Skeletal muscle tissue (tissue), 4 donors: ENCODE data around the gene DTNB. TPM values are rescaled to one million over a fixed set of nuclear protein-coding genes. Genes with fewer than 3 reads are reported as not detected.
"Not testable (repeated sequence)": the region's sequence is repeated elsewhere in the genome, so short reads cannot be mapped to it uniquely, and the experiment has no call there.

Experiments used
- H3K27ac ChIP-seq: one replicate; pipeline ENCODE4 v1.7.0; 2013; ENCODE audit warnings: mild to moderate bottlenecking, low read depth, low read length, inconsistent platforms
- H3K27me3 ChIP-seq, 3 donors: one replicate each; pipeline ENCODE4 v1.7.0; 2013; ENCODE audit warnings: low read length in 3 of 3; ENCODE audit not compliant: control insufficient read depth in 3 of 3, insufficient read depth in 3 of 3
- H3K36me3 ChIP-seq, 3 donors: one replicate each; pipeline ENCODE4 v1.7.0; 2013; ENCODE audit warnings: low read length in 3 of 3; ENCODE audit not compliant: control insufficient read depth in 3 of 3, insufficient read depth in 3 of 3
- H3K4me1 ChIP-seq, 3 donors: one replicate each; pipeline ENCODE4 v1.7.0; 2013; ENCODE audit warnings: low read length in 3 of 3, mild to moderate bottlenecking in 3 of 3; ENCODE audit not compliant: control insufficient read depth in 3 of 3, insufficient read depth in 3 of 3
- H3K4me3 ChIP-seq, 3 donors: one replicate each; pipeline ENCODE4 v1.7.0; 2013; ENCODE audit warnings: low read length in 3 of 3
- H3K9ac ChIP-seq, 3 donors: one replicate each; pipeline ENCODE4 v1.7.0; 2013; ENCODE audit warnings: low read length in 3 of 3, mild to moderate bottlenecking in 3 of 3, moderate library complexity in 2 of 3, low read depth in 1 of 3
- H3K9me3 ChIP-seq, 3 donors: one replicate each; pipeline ENCODE4 v1.7.0; 2013; ENCODE audit warnings: low read length in 3 of 3; ENCODE audit not compliant: control insufficient read depth in 3 of 3
- total RNA-seq: library from RNA; depleted of rRNA; stranded (reverse); fragments of >200 nt; gene quantifications from one replicate; pipeline ENCODE4 v1.2.3, GENCODE V29; 2014
- donor health status: Osteomylitis.

The DTNB gene
- total RNA-seq, 1 donor from 2014 or later, result 3.1 TPM

- Histone ChIP-seq H3K9me3 (no peaks in the 10 kb centered on the region), H3K36me3 (no peaks in the 10 kb centered on the region), H3K9ac (no peak overlapping the region), H3K27me3 (no peaks in the 10 kb centered on the region), H3K4me3 (no peak overlapping the region), H3K27ac (no peak overlapping the region), H3K4me1 (no peaks in the 10 kb centered on the region)
Observed at GRCh38 chr2:25421289-25421688, 252.1 kb downstream of the DTNB start.

DNA sequence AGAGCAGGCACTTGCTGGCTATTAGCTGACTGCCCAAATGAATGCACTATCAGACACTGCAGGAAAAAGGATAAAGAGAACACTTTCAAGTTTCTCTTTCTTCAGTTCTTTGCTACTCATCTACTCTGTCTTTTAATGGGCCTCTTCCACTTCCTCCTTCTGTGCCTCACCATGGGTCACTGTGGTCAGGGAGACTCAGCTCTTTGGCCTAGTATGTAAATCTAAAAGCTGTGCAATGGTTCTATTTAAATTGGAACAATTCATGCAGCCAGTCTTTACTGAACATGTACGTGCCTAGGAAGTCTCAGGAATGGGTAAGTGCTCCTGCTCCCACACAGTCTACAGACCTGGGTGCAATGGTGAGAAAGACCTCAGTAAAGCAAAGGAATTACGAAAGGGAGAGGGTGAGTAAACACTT, 252.5 kb downstream of the DTNB start:
- no peaks in the 10 kb centered on the region for H3K4me1 ChIP-seq
- no peak overlapping the region for H3K27ac ChIP-seq
- H3K9me3 ChIP-seq, result no peaks in the 10 kb centered on the region
- no peak overlapping the region for H3K9ac ChIP-seq
- H3K36me3 ChIP-seq, result no peaks in the 10 kb centered on the region
- H3K27me3 ChIP-seq, result no peaks in the 10 kb centered on the region
- H3K4me3 ChIP-seq, result no peak overlapping the region

DNA sequence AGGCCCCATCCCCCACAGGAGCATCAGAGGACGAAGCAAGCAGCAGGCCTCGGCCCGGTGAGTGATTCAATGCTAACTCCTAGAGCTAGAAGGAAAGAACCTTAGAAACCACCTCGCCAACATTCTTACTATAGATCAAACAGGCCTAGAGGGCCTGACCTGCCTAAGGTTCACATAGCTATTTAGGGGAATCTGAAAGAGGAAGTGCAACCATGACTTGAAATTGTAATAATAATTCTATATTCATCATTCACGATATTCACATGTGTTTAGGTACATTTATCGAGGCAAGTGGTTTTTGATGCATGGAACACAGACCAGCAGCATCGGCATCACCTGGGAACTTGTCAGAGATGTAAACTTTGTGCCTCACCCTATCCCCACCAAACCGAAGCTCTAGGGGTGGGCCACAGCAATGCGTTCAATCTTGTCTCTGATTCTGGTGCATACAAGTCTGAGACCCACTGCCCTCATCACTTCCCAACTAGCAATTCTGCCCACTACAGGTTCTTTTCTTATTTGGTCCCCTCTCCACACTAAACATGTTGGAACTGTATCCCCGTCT, 253.6 kb downstream of the DTNB start:
- Histone ChIP-seq H3K27ac (no peak overlapping the region), H3K4me3 (no peak overlapping the region), H3K4me1 (no peaks in the 10 kb centered on the region), H3K36me3 (no peaks in the 10 kb centered on the region), H3K9ac (no peak overlapping the region), H3K27me3 (no peaks in the 10 kb centered on the region), H3K9me3 (no peaks in the 10 kb centered on the region)

GRCh38 chr2:25418944-25419677, 254.3 kb downstream of the DTNB start:
- Histone ChIP-seq H3K4me1 (no peaks in the 10 kb centered on the region), H3K27ac (no peak overlapping the region), H3K9me3 (no peaks in the 10 kb centered on the region), H3K4me3 (no peak overlapping the region), H3K36me3 (no peaks in the 10 kb centered on the region), H3K9ac (no peak overlapping the region), H3K27me3 (no peaks in the 10 kb centered on the region)

GRCh38 chr2:25417715-25418369, 255.5 kb downstream of the DTNB start:
- H3K4me1 ChIP-seq, result no peaks in the 10 kb centered on the region
- H3K9me3 ChIP-seq, result no peaks in the 10 kb centered on the region
- H3K4me3 ChIP-seq, result no peak overlapping the region
- H3K36me3 ChIP-seq, result no peaks in the 10 kb centered on the region
- no peak overlapping the region for H3K27ac ChIP-seq
- no peaks in the 10 kb centered on the region for H3K27me3 ChIP-seq
- no peak overlapping the region for H3K9ac ChIP-seq

DNA sequence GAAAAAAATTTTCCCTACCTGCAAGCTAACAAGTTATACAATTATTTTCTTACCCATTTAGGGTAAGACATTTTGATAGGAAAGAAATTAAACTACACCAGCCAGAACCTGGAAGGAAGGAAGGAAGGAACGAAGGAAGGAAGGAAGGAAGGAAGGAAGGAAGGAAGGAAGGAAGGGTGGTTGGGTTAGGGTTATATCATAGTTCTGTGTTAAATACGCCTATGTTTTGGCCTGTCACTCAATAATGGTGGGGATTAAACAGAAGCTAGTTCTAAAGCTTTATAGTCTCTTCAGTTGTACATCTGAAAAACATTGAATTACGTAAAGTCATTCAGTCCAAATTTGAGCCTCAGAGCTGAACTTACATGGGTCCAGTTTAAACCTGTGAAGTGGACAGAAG, 256.7 kb downstream of the DTNB start:
- Histone ChIP-seq H3K9ac (no peak overlapping the region), H3K27me3 (no peaks in the 10 kb centered on the region), H3K9me3 (no peaks in the 10 kb centered on the region), H3K27ac (no peak overlapping the region), H3K4me3 (no peak overlapping the region), H3K4me1 (peaks cover 3 to 6% (median 4%) of the 10 kb centered on the region in 3 donors), H3K36me3 (no peaks in the 10 kb centered on the region)

DNA sequence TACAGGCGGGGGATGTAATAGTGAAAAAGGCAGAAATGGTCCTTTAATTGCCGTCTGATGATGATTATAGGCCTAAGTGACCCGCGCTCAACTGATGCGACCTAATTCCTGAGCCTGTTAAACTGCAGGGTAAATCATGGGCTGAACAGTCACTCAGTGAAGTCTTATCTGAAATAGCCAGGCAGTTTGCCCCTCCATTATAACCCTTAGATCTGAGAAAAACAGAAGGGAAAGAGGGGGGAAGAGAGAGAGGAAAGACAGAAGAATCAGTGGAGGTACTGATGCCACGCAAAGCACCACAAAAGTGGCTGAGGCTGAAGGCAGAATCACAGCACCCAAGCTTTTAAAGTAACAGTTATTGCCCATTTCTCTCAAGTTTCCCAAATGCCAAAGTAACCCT, 258.6 kb downstream of the DTNB start:
- peaks cover 5 to 10% (median 8%) of the 10 kb centered on the region in 3 donors for H3K4me1 ChIP-seq
- H3K9me3 ChIP-seq, result no peaks in the 10 kb centered on the region
- no peak overlapping the region for H3K27ac ChIP-seq
- no peak overlapping the region for H3K9ac ChIP-seq
- no peaks in the 10 kb centered on the region for H3K27me3 ChIP-seq
- H3K4me3 ChIP-seq, result no peak overlapping the region
- no peaks in the 10 kb centered on the region for H3K36me3 ChIP-seq

- not testable (repeated sequence) for H3K4me3 ChIP-seq, H3K27me3 ChIP-seq, H3K9ac ChIP-seq, H3K27ac ChIP-seq, H3K36me3 ChIP-seq, H3K9me3 ChIP-seq
- H3K4me1 ChIP-seq, result peaks cover 5 to 10% (median 8%) of the 10 kb centered on the region in 3 donors
Observed at GRCh38 chr2:25413409-25413808, 260.0 kb downstream of the DTNB start.

DNA sequence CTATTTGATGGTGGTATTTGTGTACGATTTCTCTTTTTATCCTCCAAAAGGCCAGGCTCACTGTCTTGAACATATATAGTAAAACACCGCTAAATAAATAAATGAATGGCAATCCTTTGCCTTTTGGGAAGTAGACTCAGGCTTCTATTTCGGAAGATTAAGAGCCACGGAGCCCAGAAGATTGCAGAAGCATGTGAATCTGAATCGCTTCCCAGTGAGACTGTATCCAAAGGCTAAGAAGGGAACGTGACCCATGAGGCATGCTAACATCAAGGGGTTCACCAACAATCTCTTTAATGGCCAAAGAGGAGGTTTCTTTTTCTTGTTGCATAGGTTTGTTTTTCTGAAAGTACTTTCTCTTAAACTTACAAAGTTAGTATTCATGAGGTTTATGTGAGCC, 261.6 kb downstream of the DTNB start:
- no peaks in the 10 kb centered on the region for H3K9me3 ChIP-seq
- H3K27ac ChIP-seq, result no peak overlapping the region
- no peaks in the 10 kb centered on the region for H3K27me3 ChIP-seq
- H3K9ac ChIP-seq, result peak overlapping the region in 1 of 3 donors; percentile 11
- peaks cover 5 to 10% (median 8%) of the 10 kb centered on the region in 3 donors for H3K4me1 ChIP-seq
- H3K4me3 ChIP-seq, result peak overlapping the region in 1 of 3 donors; percentile 26
- H3K36me3 ChIP-seq, result no peaks in the 10 kb centered on the region

- H3K27ac ChIP-seq, result no peak overlapping the region
Observed at GRCh38 chr2:25411281-25411680, 262.1 kb downstream of the DTNB start.

More at GRCh38 chr2:25411281-25411680, 262.1 kb downstream of the DTNB start:
- Histone ChIP-seq H3K4me3 (peak overlapping the region in 1 of 3 donors; percentile 26), H3K9me3 (no peaks in the 10 kb centered on the region), H3K4me1 (peaks cover 5 to 10% (median 8%) of the 10 kb centered on the region in 3 donors), H3K27me3 (no peaks in the 10 kb centered on the region), H3K36me3 (no peaks in the 10 kb centered on the region), H3K9ac (peak overlapping the region in 1 of 3 donors; percentile 11)
